ENCODE results near the gene NR5A1.

The NR5A1 gene

GRCh38 chr9:124467410-124468060 lies 39.7 kb downstream of the NR5A1 start:
- Histone ChIP-seq H3K18ac (ENCODE audit: low read depth in 1 of 2, low read length in 2 of 2) (no peak overlapping the region), H3K27ac (ENCODE audit: low read length, poor library complexity, severe bottlenecking) (no peak overlapping the region), H3K14ac (ENCODE audit: low read length in 2 of 2) (no peak overlapping the region), H3K4me2 (ENCODE audit: low read length, poor library complexity, severe bottlenecking) (no peak overlapping the region), H3K9ac (ENCODE audit: low read length) (no peak overlapping the region), H3K4ac (ENCODE audit: low read depth in 1 of 2, low read length in 2 of 2) (no peak overlapping the region), H2AFZ (ENCODE audit: low read depth, low read length) (no peak overlapping the region), H3K36me3 (ENCODE audit: control insufficient read depth in 1 of 2, insufficient read depth in 2 of 2, low read depth in 1 of 2, low read length in 2 of 2) (no peaks in the 10 kb centered on the region), H2BK120ac (ENCODE audit: low read depth, low read length) (no peak overlapping the region), H4K8ac (ENCODE audit: low read length) (no peak overlapping the region), H3K23ac (ENCODE audit: low read length in 2 of 2) (no peak overlapping the region), H3K9me3 (ENCODE audit: control insufficient read depth, low read length) (peaks cover 7% of the 10 kb centered on the region), H2AK5ac (ENCODE audit: low read length, severe bottlenecking) (no peak overlapping the region), H2BK12ac (ENCODE audit: low read length in 2 of 2) (no peak overlapping the region), H3K27me3 (ENCODE audit: control insufficient read depth in 1 of 2, insufficient read depth in 1 of 2, low read length in 2 of 2) (peaks cover 24 to 62% of the 10 kb centered on the region in 2 experiments), H3K4me1 (ENCODE audit: control insufficient read depth, insufficient read depth, low read depth, low read length) (no peaks in the 10 kb centered on the region), H3K4me3 (ENCODE audit: insufficient read depth in 1 of 2, low read depth in 1 of 2, low read length in 2 of 2) (no peak overlapping the region), H3K79me1 (replicated peaks; ENCODE audit: low read length, poor library complexity, severe bottlenecking) (no peaks in the 10 kb centered on the region), H2BK15ac (ENCODE audit: low read depth, poor library complexity, severe bottlenecking) (no peak overlapping the region), H4K91ac (ENCODE audit: low read length) (no peak overlapping the region), H2BK5ac (ENCODE audit: low read depth, low read length, poor library complexity, severe bottlenecking) (no peak overlapping the region)
- no peak for DNase-seq
- 84% methylated on average over 17 of the region's 17 CpGs for WGBS

GRCh38 chr9:124465736-124466135 lies 41.5 kb downstream of the NR5A1 start:
- no peak overlapping the region for H2AK5ac ChIP-seq (ENCODE audit: low read length, severe bottlenecking)
- WGBS, result 81% methylated on average over 3 of the region's 3 CpGs

GRCh38 chr9:124462739-124463138 lies 44.5 kb downstream of the NR5A1 start:
- Histone ChIP-seq H2BK5ac (ENCODE audit: low read depth, low read length, poor library complexity, severe bottlenecking) (no peak overlapping the region), H3K4me1 (ENCODE audit: control insufficient read depth, insufficient read depth, low read depth, low read length) (no peaks in the 10 kb centered on the region), H2BK12ac (ENCODE audit: low read length in 2 of 2) (no peak overlapping the region), H3K79me1 (replicated peaks; ENCODE audit: low read length, poor library complexity, severe bottlenecking) (no peaks in the 10 kb centered on the region), H3K4me3 (ENCODE audit: insufficient read depth in 1 of 2, low read depth in 1 of 2, low read length in 2 of 2) (no peak overlapping the region), H2AFZ (ENCODE audit: low read depth, low read length) (no peak overlapping the region), H3K9ac (ENCODE audit: low read length) (no peak overlapping the region), H3K27ac (ENCODE audit: low read length, poor library complexity, severe bottlenecking) (no peak overlapping the region), H3K18ac (ENCODE audit: low read depth in 1 of 2, low read length in 2 of 2) (no peak overlapping the region), H4K91ac (ENCODE audit: low read length) (no peak overlapping the region), H2AK5ac (ENCODE audit: low read length, severe bottlenecking) (no peak overlapping the region), H2BK15ac (ENCODE audit: low read depth, poor library complexity, severe bottlenecking) (no peak overlapping the region), H3K4ac (ENCODE audit: low read depth in 1 of 2, low read length in 2 of 2) (no peak overlapping the region), H3K9me3 (ENCODE audit: control insufficient read depth, low read length) (peaks cover 7% of the 10 kb centered on the region), H3K23ac (ENCODE audit: low read length in 2 of 2) (no peak overlapping the region), H3K14ac (ENCODE audit: low read length in 2 of 2) (no peak overlapping the region), H3K27me3 (ENCODE audit: control insufficient read depth in 1 of 2, insufficient read depth in 1 of 2, low read length in 2 of 2) (peaks cover 10 to 50% of the 10 kb centered on the region in 2 experiments), H4K8ac (ENCODE audit: low read length) (no peak overlapping the region), H3K4me2 (ENCODE audit: low read length, poor library complexity, severe bottlenecking) (no peak overlapping the region), H2BK120ac (ENCODE audit: low read depth, low read length) (no peak overlapping the region), H3K36me3 (ENCODE audit: control insufficient read depth in 1 of 2, insufficient read depth in 2 of 2, low read depth in 1 of 2, low read length in 2 of 2) (no peaks in the 10 kb centered on the region)
- WGBS, result no CpG with 5 or more reads among the region's 1 CpG
- DNase-seq, result no peak

More at GRCh38 chr9:124465736-124466135, 41.5 kb downstream of the NR5A1 start:
- Histone ChIP-seq H3K4me3 (ENCODE audit: insufficient read depth in 1 of 2, low read depth in 1 of 2, low read length in 2 of 2) (no peak overlapping the region), H4K8ac (ENCODE audit: low read length) (no peak overlapping the region), H3K4me2 (ENCODE audit: low read length, poor library complexity, severe bottlenecking) (no peak overlapping the region), H3K36me3 (ENCODE audit: control insufficient read depth in 1 of 2, insufficient read depth in 2 of 2, low read depth in 1 of 2, low read length in 2 of 2) (no peaks in the 10 kb centered on the region), H3K79me1 (replicated peaks; ENCODE audit: low read length, poor library complexity, severe bottlenecking) (no peaks in the 10 kb centered on the region), H2BK5ac (ENCODE audit: low read depth, low read length, poor library complexity, severe bottlenecking) (no peak overlapping the region), H2BK120ac (ENCODE audit: low read depth, low read length) (no peak overlapping the region), H2BK12ac (ENCODE audit: low read length in 2 of 2) (no peak overlapping the region), H3K4me1 (ENCODE audit: control insufficient read depth, insufficient read depth, low read depth, low read length) (no peaks in the 10 kb centered on the region), H3K14ac (ENCODE audit: low read length in 2 of 2) (no peak overlapping the region), H3K18ac (ENCODE audit: low read depth in 1 of 2, low read length in 2 of 2) (no peak overlapping the region), H3K27ac (ENCODE audit: low read length, poor library complexity, severe bottlenecking) (no peak overlapping the region), H2BK15ac (ENCODE audit: low read depth, poor library complexity, severe bottlenecking) (no peak overlapping the region), H3K9ac (ENCODE audit: low read length) (no peak overlapping the region), H2AFZ (ENCODE audit: low read depth, low read length) (no peak overlapping the region), H3K9me3 (ENCODE audit: control insufficient read depth, low read length) (peaks cover 7% of the 10 kb centered on the region), H3K27me3 (ENCODE audit: control insufficient read depth in 1 of 2, insufficient read depth in 1 of 2, low read length in 2 of 2) (peaks cover 14 to 52% of the 10 kb centered on the region in 2 experiments), H3K23ac (ENCODE audit: low read length in 2 of 2) (no peak overlapping the region), H3K4ac (ENCODE audit: low read depth in 1 of 2, low read length in 2 of 2) (no peak overlapping the region), H4K91ac (ENCODE audit: low read length) (no peak overlapping the region)
- no peak for DNase-seq

GRCh38 chr9:124458441-124458840 lies 48.8 kb downstream of the NR5A1 start:
- H3K79me1 ChIP-seq (replicated peaks; ENCODE audit: low read length, poor library complexity, severe bottlenecking), result no peaks in the 10 kb centered on the region
- H2BK5ac ChIP-seq (ENCODE audit: low read depth, low read length, poor library complexity, severe bottlenecking), result no peak overlapping the region
- no peak overlapping the region for H3K23ac ChIP-seq (ENCODE audit: low read length in 2 of 2)
- H3K18ac ChIP-seq (ENCODE audit: low read depth in 1 of 2, low read length in 2 of 2), result no peak overlapping the region
- WGBS, result 88% methylated on average over 9 of the region's 9 CpGs
- no peak overlapping the region for H3K27ac ChIP-seq (ENCODE audit: low read length, poor library complexity, severe bottlenecking)
- peaks cover 2% of the 10 kb centered on the region for H3K4me1 ChIP-seq (ENCODE audit: control insufficient read depth, insufficient read depth, low read depth, low read length)
- no peak overlapping the region for H2AFZ ChIP-seq (ENCODE audit: low read depth, low read length)
- no peak overlapping the region for H4K91ac ChIP-seq (ENCODE audit: low read length)
- no peak overlapping the region for H3K4ac ChIP-seq (ENCODE audit: low read depth in 1 of 2, low read length in 2 of 2)
- H2BK120ac ChIP-seq (ENCODE audit: low read depth, low read length), result no peak overlapping the region
- no peak overlapping the region for H3K4me3 ChIP-seq (ENCODE audit: insufficient read depth in 1 of 2, low read depth in 1 of 2, low read length in 2 of 2)
- H4K8ac ChIP-seq (ENCODE audit: low read length), result no peak overlapping the region
- DNase-seq, result no peak
- no peak overlapping the region for H3K14ac ChIP-seq (ENCODE audit: low read length in 2 of 2)
- peaks cover 22 to 56% of the 10 kb centered on the region in 2 experiments for H3K27me3 ChIP-seq (ENCODE audit: control insufficient read depth in 1 of 2, insufficient read depth in 1 of 2, low read length in 2 of 2)
- no peak overlapping the region for H3K9ac ChIP-seq (ENCODE audit: low read length)
- no peak overlapping the region for H2BK15ac ChIP-seq (ENCODE audit: low read depth, poor library complexity, severe bottlenecking)
- no peak overlapping the region for H2BK12ac ChIP-seq (ENCODE audit: low read length in 2 of 2)
- peaks cover 7% of the 10 kb centered on the region for H3K9me3 ChIP-seq (ENCODE audit: control insufficient read depth, low read length)
- no peaks in the 10 kb centered on the region for H3K36me3 ChIP-seq (ENCODE audit: control insufficient read depth in 1 of 2, insufficient read depth in 2 of 2, low read depth in 1 of 2, low read length in 2 of 2)
- no peak overlapping the region for H3K4me2 ChIP-seq (ENCODE audit: low read length, poor library complexity, severe bottlenecking)
- H2AK5ac ChIP-seq (ENCODE audit: low read length, severe bottlenecking), result no peak overlapping the region

Data from mesenchymal stem cell (in vitro differentiated cells and primary cell).